HepG2 (cell line): ENCODE data around the gene SMTNL2. TPM values are rescaled to one million over a fixed set of nuclear protein-coding genes. Genes with fewer than 3 reads are reported as not detected.

Experiments
- ARNT ChIP-seq: fragments of 450-650 bp; IDR thresholded peaks from 2 replicates; pipeline ENCODE4 v1.6.1; 2017
- CHD4 ChIP-seq: fragments of 200-600 bp; sonication (generic); IDR thresholded peaks from 2 replicates; pipeline ENCODE4 v1.7.0; 2017; ENCODE audit warnings: mild to moderate bottlenecking, low read length, borderline replicate concordance
- FOSL2 ChIP-seq: sonication (generic); formaldehyde crosslinking; IDR thresholded peaks from 2 replicates; pipeline ENCODE4 v1.4.0; 2020; ENCODE audit warnings: missing genetic modification reagents
- HNF4A ChIP-seq: sonication (generic); formaldehyde crosslinking; IDR thresholded peaks from 2 replicates; pipeline ENCODE4 v1.4.0; 2020; ENCODE audit warnings: missing genetic modification reagents
- HNRNPH1 ChIP-seq: fragments of 200-400 bp; formaldehyde crosslinking; optimal IDR thresholded peaks from 2 replicates; pipeline ENCODE3; 2017; ENCODE audit warnings: mild to moderate bottlenecking, low read depth, low read length
- MTF2 ChIP-seq: sonication (generic); formaldehyde crosslinking; IDR thresholded peaks from 2 replicates; pipeline ENCODE4 v1.5.0; 2020; ENCODE audit warnings: missing genetic modification reagents, borderline replicate concordance
- NAIF1 ChIP-seq: sonication (generic); formaldehyde crosslinking; IDR thresholded peaks from 2 replicates; pipeline ENCODE4 v1.5.0; 2020; ENCODE audit warnings: mild to moderate bottlenecking, missing genetic modification reagents, borderline replicate concordance
- NFYB ChIP-seq: sonication (generic); formaldehyde crosslinking; IDR thresholded peaks from 2 replicates; pipeline ENCODE4 v1.4.0; 2020; ENCODE audit warnings: missing genetic modification reagents
- NFYC ChIP-seq: IDR thresholded peaks from 2 replicates; pipeline ENCODE4 v1.6.1; 2016; ENCODE audit warnings: missing genetic modification reagents, missing compliant biosample characterization
- SP140L ChIP-seq: sonication (generic); formaldehyde crosslinking; IDR thresholded peaks from 2 replicates; pipeline ENCODE4 v1.4.0; 2020; ENCODE audit warnings: missing genetic modification reagents, borderline replicate concordance
- SRSF1 ChIP-seq: fragments of 200-400 bp; formaldehyde crosslinking; optimal IDR thresholded peaks from 2 replicates; pipeline ENCODE3; 2017; ENCODE audit warnings: mild to moderate bottlenecking, low read depth, low read length, moderate library complexity
- SRSF9 ChIP-seq: fragments of 200-400 bp; formaldehyde crosslinking; IDR thresholded peaks from 2 replicates; pipeline ENCODE4 v1.6.1; 2018; ENCODE audit warnings: borderline replicate concordance, mild to moderate bottlenecking, low read depth, low read length; ENCODE audit not compliant: insufficient read depth, poor library complexity, severe bottlenecking
- TARDBP ChIP-seq: sonication (generic); formaldehyde crosslinking; IDR thresholded peaks from 2 replicates; pipeline ENCODE4 v1.8.0; 2022; ENCODE audit warnings: mild to moderate bottlenecking, missing genetic modification reagents
- ZNF331 ChIP-seq: sonication (generic); formaldehyde crosslinking; IDR thresholded peaks from 2 replicates; pipeline ENCODE4 v1.4.0; 2020; ENCODE audit warnings: missing genetic modification reagents
- ZNF768 ChIP-seq: sonication (generic); formaldehyde crosslinking; IDR thresholded peaks from 2 replicates; pipeline ENCODE4 v1.4.0; 2020; ENCODE audit warnings: missing genetic modification reagents
- ZNF781 ChIP-seq: sonication (generic); formaldehyde crosslinking; IDR thresholded peaks from 2 replicates; pipeline ENCODE4 v1.5.1; 2020; ENCODE audit warnings: borderline replicate concordance, mild to moderate bottlenecking, missing genetic modification reagents; ENCODE audit errors: not compliant biosample characterization
- ZNF816 ChIP-seq: sonication (generic); formaldehyde crosslinking; IDR thresholded peaks from 2 replicates; pipeline ENCODE4 v1.8.0; 2022; ENCODE audit warnings: missing genetic modification reagents, mild to moderate bottlenecking, borderline replicate concordance
- ZSCAN22 ChIP-seq: sonication (generic); formaldehyde crosslinking; IDR thresholded peaks from 2 replicates; pipeline ENCODE4 v1.4.0; 2020; ENCODE audit warnings: mild to moderate bottlenecking, missing genetic modification reagents
- polyA plus RNA-seq, 8 experiments: library from polyadenylated mRNA; depleted of rRNA in 3 of 8; stranded (reverse) in 7 of 8; unstranded in 1 of 8; fragments of >200 nt; fragmentation: Illumina TruSeq in 4 of 8; extraction: Trizol in 4 of 8; gene quantifications; 2 replicates each; pipeline versions ENCODE4 v1.2.1 to v1.2.3, GENCODE V29; 2011 to 2016; ENCODE audit warnings: low read depth in 4 of 8, missing spikeins in 1 of 8, mixed read lengths in 1 of 8; ENCODE audit not compliant: insufficient read depth in 1 of 8
- total RNA-seq, 5 experiments: library from RNA; depleted of rRNA; stranded (reverse); fragments of >200 nt; fragmentation: Illumina TruSeq; extraction: Trizol; gene quantifications; 2 replicates each; pipeline ENCODE4 v1.2.3, GENCODE V29; 2016; ENCODE audit warnings: low read depth in 1 of 5
- TF ChIP-seq, protein P1 (sequence below): sonication (generic); formaldehyde crosslinking; IDR thresholded peaks from 2 replicates; pipeline ENCODE4 v1.4.0; 2020; ENCODE audit warnings: missing genetic modification reagents
- TF ChIP-seq, protein P2 (sequence below): sonication (generic); formaldehyde crosslinking; IDR thresholded peaks from 2 replicates; pipeline ENCODE4 v1.5.0; 2020; ENCODE audit warnings: mild to moderate bottlenecking, missing genetic modification reagents
- TF ChIP-seq, protein P3 (sequence below): sonication (generic); formaldehyde crosslinking; conservative IDR thresholded peaks from 2 replicates; pipeline ENCODE4 v1.8.0; 2022; ENCODE audit warnings: mild to moderate bottlenecking, moderate library complexity, missing genetic modification reagents
- TF ChIP-seq, protein P4 (sequence below): sonication (generic); formaldehyde crosslinking; IDR thresholded peaks from 2 replicates; pipeline ENCODE4 v1.5.0; 2020; ENCODE audit warnings: mild to moderate bottlenecking, missing genetic modification reagents

SMTNL2 gene
- total and polyA plus RNA-seq, 2 of the 13 experiments (the other 11 are each of a cell fraction or from before 2014, with no cell fraction given): 0.41 to 5.1 TPM

DNA sequence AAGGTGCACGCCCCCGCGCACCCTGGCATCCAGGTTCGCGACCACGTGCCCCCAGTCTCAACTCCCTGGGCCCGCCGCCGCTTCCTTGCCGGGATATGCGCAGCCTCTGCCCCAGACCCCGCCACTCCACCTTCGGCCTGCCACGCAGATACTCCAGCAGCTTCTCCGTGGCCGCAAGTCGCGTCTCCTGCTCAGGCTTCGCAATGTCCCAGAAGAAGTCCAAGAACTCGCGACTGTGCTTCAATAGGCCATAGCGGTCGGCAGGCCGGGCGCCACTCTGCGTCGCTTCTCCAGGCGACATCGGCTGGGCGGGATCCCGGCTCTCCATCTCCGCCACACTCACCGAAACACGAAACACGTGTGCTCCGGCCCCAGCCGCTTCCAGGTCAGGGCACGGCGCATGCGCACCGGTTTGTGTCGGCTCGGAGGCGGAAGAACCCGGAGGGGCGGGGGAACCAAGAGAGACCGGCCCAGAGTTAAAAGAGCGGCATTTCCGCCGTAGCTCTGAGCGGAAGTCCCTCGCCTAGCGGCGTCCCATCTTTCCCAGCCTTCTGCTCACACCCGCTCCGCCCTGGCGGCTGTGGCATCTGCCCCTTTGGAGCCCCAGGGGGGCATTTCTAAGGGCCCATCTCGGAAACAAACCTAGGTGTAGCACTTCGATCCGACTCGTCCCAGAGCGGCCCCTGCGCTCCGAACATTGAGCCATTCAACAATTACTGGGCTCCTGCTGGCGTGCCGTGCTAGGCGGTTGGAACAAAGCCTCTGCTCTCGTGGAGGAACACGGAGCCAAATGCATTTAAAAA, 29.1 kb upstream of the SMTNL2 start, which contains the start of gene MYBBP1A (continued):
- TF ChIP-seq SRSF1 (peak; percentile 63), ZNF768 (CRISPR knock-in tag) (no peak), ZNF816 (CRISPR knock-in tag) (peak; percentile 64; the same call in 1 of the 2 replicates), HNRNPH1 (no peak), FOSL2 (CRISPR knock-in tag) (peak; percentile 22), SP140L (CRISPR knock-in tag) (no peak), NFYC (CRISPR knock-in tag) (no peak), ZNF781 (CRISPR knock-in tag) (peak; percentile 96), NAIF1 (no peak), CHD4 (no peak), SRSF9 (no peak), HNF4A (no peak), NFYB (CRISPR knock-in tag) (no peak; the same call in 1 of the 2 replicates), ARNT (no peak), TARDBP (CRISPR knock-in tag) (no peak), MTF2 (CRISPR knock-in tag) (no peak), ZNF331 (peak; percentile 36; the same call in 1 of the 2 replicates), ZSCAN22 (CRISPR knock-in tag) (peak; percentile 77)
- TF ChIP-seq, protein P1, sequence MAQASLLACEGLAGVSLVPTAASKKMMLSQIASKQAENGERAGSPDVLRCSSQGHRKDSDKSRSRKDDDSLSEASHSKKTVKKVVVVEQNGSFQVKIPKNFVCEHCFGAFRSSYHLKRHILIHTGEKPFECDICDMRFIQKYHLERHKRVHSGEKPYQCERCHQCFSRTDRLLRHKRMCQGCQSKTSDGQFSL: no peak
- TF ChIP-seq, protein P2, sequence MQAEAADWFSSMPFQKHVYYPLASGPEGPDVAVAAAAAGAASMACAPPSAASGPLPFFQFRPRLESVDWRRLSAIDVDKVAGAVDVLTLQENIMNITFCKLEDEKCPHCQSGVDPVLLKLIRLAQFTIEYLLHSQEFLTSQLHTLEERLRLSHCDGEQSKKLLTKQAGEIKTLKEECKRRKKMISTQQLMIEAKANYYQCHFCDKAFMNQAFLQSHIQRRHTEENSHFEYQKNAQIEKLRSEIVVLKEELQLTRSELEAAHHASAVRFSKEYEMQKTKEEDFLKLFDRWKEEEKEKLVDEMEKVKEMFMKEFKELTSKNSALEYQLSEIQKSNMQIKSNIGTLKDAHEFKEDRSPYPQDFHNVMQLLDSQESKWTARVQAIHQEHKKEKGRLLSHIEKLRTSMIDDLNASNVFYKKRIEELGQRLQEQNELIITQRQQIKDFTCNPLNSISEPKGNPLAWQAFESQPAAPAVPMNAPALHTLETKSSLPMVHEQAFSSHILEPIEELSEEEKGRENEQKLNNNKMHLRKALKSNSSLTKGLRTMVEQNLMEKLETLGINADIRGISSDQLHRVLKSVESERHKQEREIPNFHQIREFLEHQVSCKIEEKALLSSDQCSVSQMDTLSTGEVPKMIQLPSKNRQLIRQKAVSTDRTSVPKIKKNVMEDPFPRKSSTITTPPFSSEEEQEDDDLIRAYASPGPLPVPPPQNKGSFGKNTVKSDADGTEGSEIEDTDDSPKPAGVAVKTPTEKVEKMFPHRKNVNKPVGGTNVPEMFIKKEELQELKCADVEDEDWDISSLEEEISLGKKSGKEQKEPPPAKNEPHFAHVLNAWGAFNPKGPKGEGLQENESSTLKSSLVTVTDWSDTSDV (CRISPR knock-in tag): no peak
- TF ChIP-seq, protein P3, sequence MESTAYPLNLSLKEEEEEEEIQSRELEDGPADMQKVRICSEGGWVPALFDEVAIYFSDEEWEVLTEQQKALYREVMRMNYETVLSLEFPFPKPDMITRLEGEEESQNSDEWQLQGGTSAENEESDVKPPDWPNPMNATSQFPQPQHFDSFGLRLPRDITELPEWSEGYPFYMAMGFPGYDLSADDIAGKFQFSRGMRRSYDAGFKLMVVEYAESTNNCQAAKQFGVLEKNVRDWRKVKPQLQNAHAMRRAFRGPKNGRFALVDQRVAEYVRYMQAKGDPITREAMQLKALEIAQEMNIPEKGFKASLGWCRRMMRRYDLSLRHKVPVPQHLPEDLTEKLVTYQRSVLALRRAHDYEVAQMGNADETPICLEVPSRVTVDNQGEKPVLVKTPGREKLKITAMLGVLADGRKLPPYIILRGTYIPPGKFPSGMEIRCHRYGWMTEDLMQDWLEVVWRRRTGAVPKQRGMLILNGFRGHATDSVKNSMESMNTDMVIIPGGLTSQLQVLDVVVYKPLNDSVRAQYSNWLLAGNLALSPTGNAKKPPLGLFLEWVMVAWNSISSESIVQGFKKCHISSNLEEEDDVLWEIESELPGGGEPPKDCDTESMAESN (CRISPR knock-in tag): peak; percentile 92; the same call in 1 of the 2 replicates
- TF ChIP-seq, protein P4, sequence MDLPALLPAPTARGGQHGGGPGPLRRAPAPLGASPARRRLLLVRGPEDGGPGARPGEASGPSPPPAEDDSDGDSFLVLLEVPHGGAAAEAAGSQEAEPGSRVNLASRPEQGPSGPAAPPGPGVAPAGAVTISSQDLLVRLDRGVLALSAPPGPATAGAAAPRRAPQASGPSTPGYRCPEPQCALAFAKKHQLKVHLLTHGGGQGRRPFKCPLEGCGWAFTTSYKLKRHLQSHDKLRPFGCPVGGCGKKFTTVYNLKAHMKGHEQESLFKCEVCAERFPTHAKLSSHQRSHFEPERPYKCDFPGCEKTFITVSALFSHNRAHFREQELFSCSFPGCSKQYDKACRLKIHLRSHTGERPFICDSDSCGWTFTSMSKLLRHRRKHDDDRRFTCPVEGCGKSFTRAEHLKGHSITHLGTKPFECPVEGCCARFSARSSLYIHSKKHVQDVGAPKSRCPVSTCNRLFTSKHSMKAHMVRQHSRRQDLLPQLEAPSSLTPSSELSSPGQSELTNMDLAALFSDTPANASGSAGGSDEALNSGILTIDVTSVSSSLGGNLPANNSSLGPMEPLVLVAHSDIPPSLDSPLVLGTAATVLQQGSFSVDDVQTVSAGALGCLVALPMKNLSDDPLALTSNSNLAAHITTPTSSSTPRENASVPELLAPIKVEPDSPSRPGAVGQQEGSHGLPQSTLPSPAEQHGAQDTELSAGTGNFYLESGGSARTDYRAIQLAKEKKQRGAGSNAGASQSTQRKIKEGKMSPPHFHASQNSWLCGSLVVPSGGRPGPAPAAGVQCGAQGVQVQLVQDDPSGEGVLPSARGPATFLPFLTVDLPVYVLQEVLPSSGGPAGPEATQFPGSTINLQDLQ (CRISPR knock-in tag): no peak; the same call in 1 of the 2 replicates
